22Rv1 (cell line): ENCODE data around the gene CFAP157.

Source experiments
- ZFX ChIP-seq: fragments of 450-650 bp; IDR thresholded peaks from 2 replicates; pipeline ENCODE4 v1.6.1; 2017; ENCODE audit warnings: antibody characterized with exemption, borderline replicate concordance
- TF ChIP-seq, protein P1 (sequence below): fragments of 450-650 bp; IDR thresholded peaks from 2 replicates; pipeline ENCODE4 v1.5.1; 2017; ENCODE audit warnings: mild to moderate bottlenecking

DNA sequence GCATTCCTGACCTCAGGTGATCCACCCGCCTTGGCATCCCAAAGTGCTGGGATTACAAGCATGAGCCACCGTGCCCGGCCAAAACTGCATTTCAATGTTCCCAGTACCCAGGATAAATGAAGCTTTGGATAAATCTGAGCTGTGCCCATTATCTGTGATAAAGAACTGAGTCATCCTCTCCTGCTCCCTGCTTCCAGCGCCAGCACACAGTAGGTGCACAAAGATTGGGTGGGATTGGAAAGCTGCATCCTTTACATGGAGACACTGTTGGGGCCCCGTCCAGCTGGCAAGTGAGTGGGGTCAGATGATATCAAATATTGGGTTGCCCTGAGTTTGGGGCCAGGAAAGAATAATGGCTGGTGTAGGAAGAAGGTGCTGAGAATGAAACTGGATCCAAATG lies 54.3 kb downstream of the CFAP157 start:
- TF ChIP-seq, protein P1, sequence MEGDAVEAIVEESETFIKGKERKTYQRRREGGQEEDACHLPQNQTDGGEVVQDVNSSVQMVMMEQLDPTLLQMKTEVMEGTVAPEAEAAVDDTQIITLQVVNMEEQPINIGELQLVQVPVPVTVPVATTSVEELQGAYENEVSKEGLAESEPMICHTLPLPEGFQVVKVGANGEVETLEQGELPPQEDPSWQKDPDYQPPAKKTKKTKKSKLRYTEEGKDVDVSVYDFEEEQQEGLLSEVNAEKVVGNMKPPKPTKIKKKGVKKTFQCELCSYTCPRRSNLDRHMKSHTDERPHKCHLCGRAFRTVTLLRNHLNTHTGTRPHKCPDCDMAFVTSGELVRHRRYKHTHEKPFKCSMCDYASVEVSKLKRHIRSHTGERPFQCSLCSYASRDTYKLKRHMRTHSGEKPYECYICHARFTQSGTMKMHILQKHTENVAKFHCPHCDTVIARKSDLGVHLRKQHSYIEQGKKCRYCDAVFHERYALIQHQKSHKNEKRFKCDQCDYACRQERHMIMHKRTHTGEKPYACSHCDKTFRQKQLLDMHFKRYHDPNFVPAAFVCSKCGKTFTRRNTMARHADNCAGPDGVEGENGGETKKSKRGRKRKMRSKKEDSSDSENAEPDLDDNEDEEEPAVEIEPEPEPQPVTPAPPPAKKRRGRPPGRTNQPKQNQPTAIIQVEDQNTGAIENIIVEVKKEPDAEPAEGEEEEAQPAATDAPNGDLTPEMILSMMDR: no peak
- no peak for TF ChIP-seq ZFX
